Type B pancreatic cell (in vitro differentiated cells): ENCODE measurements around the gene SYTL2. TPM values are rescaled to one million over a fixed set of nuclear protein-coding genes. Genes with fewer than 3 reads are reported as not detected.
"Not testable (repeated sequence)": the region's sequence is repeated elsewhere in the genome, so short reads cannot be mapped to it uniquely, and the experiment has no call there.

ENCODE experiments used
- DNase-seq: peaks from one replicate; pipeline ENCODE4 v3.0.0; 2021; ENCODE audit warnings: mixed read lengths; ENCODE audit not compliant: unreplicated experiment; ENCODE audit errors: extremely low spot score
- H3K27ac Mint-ChIP-seq: 2 replicates; pipeline ENCODE4 v1.8.0; 2021; ENCODE audit warnings: mild to moderate bottlenecking, mixed read lengths
- H3K27me3 Mint-ChIP-seq: 2 replicates; pipeline ENCODE4 v1.8.0; 2021; ENCODE audit warnings: mixed read lengths
- H3K36me3 Mint-ChIP-seq: 2 replicates; pipeline ENCODE4 v1.8.0; 2021; ENCODE audit warnings: mixed read lengths
- H3K4me1 Mint-ChIP-seq: one replicate; pipeline ENCODE4 v1.8.0; 2021; ENCODE audit warnings: mixed read lengths; ENCODE audit not compliant: unreplicated experiment
- H3K4me3 Mint-ChIP-seq: 2 replicates; pipeline ENCODE4 v1.8.0; 2021; ENCODE audit warnings: mild to moderate bottlenecking, mixed read lengths
- H3K9me3 Mint-ChIP-seq: 2 replicates; pipeline ENCODE4 v1.8.0; 2021; ENCODE audit warnings: mixed read lengths
- total RNA-seq: library from RNA; stranded (reverse); gene quantifications from 2 replicates; pipeline ENCODE4 v1.2.1, GENCODE V29; 2021; ENCODE audit warnings: low replicate concordance
- TF ChIP-seq, protein P1 (sequence below): fragments of 200-600 bp; sonication (generic); conservative IDR thresholded peaks from 2 replicates; pipeline ENCODE4 v1.5.0; 2021; ENCODE audit warnings: antibody characterized with exemption, mild to moderate bottlenecking

The SYTL2 gene
- total RNA-seq, 1 donor from 2014 or later = 30.6 TPM

DNA sequence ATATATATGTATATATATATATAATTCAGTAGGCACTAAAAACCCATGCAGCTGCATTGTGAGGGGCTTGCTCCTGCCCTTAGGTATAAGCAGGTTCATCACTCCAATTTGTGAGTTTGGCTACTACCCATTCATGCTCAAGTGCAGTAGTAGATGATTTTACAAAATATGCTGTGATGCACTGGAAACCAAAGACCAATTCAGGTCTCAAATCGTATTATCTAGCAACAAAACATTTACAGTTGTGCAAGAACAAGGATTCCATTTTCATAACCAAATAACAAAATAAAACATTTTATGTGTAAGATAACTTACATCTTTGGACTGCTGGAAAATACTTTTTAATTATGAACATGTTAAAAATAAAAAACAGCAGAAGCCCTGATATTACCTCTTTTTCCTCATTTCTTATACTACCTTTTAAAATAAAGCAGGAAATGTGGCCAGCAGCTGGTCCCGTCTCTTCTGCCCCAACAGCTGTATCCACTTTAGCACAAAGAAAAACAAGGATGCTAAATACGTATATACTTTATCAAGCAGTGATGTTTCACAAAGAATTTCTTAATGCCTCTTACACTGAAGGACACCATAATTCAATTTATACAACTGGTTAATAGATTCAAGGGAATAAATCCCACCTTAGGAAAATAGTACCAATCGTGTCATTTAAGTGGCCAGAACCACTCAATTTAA, 148.8 kb downstream of the SYTL2 start:
- DNase-seq = no peak
- TF ChIP-seq, protein P1, sequence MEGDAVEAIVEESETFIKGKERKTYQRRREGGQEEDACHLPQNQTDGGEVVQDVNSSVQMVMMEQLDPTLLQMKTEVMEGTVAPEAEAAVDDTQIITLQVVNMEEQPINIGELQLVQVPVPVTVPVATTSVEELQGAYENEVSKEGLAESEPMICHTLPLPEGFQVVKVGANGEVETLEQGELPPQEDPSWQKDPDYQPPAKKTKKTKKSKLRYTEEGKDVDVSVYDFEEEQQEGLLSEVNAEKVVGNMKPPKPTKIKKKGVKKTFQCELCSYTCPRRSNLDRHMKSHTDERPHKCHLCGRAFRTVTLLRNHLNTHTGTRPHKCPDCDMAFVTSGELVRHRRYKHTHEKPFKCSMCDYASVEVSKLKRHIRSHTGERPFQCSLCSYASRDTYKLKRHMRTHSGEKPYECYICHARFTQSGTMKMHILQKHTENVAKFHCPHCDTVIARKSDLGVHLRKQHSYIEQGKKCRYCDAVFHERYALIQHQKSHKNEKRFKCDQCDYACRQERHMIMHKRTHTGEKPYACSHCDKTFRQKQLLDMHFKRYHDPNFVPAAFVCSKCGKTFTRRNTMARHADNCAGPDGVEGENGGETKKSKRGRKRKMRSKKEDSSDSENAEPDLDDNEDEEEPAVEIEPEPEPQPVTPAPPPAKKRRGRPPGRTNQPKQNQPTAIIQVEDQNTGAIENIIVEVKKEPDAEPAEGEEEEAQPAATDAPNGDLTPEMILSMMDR = no peak
- Mint-ChIP-seq H3K4me1 (peaks cover 35% of the 10 kb centered on the region), H3K36me3 (peaks cover 40% of the 10 kb centered on the region), H3K27me3 (no peaks in the 10 kb centered on the region), H3K4me3 (peak overlapping the region; percentile 85), H3K27ac (no peak overlapping the region), H3K9me3 (no peaks in the 10 kb centered on the region)

DNA sequence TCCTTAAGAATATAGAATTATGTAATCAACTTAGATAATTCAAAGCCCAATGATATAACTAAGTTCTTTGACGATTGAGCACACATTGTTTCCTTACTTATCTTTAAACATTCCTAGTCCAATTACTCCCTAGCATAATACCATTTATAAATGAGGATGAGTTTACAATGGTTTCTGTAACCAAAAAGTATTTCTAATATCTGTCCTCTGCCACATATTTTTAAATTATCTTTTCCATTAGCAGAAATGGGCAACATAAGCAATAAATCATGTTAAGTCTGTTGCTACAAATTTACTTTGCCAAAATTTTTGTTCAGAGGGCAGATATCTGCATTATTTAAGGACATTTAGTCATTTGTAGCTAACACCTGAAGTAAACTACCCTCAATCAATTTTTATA, 152.8 kb downstream of the SYTL2 start:
- peaks cover 40% of the 10 kb centered on the region for H3K36me3 Mint-ChIP-seq
- DNase-seq = no peak
- H3K9me3 Mint-ChIP-seq = no peaks in the 10 kb centered on the region
- peaks cover 31% of the 10 kb centered on the region for H3K4me1 Mint-ChIP-seq
- H3K27me3 Mint-ChIP-seq = no peaks in the 10 kb centered on the region
- H3K27ac Mint-ChIP-seq = no peak overlapping the region
- H3K4me3 Mint-ChIP-seq = no peak overlapping the region
- TF ChIP-seq, protein P1 = no peak

DNA sequence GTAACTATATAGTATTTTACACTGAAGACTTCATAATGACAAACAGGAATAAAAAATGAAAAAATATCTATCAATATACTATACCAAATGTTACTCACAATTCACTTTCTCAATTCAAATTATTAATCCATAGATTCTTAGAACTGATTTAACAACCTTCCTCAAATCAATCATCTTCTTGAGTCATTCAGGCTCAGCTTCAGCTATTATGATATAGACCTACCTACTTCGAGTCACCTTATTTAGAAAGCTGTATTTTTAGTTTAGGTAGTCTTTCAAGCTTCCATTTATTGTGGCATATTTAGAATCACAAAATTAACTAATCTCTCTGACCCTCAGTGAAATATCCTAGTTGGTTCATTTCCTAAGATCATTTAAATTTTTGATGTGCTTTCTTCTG, 154.2 kb downstream of the SYTL2 start:
- Mint-ChIP-seq H3K4me1 (peaks cover 31% of the 10 kb centered on the region), H3K4me3 (no peak overlapping the region), H3K36me3 (peaks cover 36% of the 10 kb centered on the region), H3K9me3 (no peaks in the 10 kb centered on the region), H3K27me3 (no peaks in the 10 kb centered on the region), H3K27ac (no peak overlapping the region)
- TF ChIP-seq, protein P1 = no peak
- DNase-seq = no peak

DNA sequence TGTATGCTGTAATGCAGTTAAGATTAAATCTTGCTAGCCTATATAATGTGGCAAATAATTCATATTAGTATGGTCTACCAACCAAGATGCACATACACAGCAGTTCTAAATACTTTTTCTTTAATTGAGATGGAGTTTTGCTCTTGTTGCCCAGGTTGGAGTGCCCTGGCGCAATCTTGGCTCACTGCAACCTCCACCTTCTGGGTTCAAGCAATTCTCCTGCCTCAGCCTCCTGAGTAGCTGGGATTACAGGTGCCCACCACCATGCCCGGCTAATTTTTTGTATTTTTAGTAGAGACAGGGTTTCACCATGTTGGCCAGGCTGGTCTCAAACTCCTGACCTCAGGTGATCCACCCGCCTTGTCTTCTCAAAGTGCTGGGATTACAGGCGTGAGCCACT, 156.6 kb downstream of the SYTL2 start:
- not testable (repeated sequence) for H3K4me3 Mint-ChIP-seq, DNase-seq, H3K9me3 Mint-ChIP-seq, H3K27ac Mint-ChIP-seq, H3K27me3 Mint-ChIP-seq
- peaks cover 21% of the 10 kb centered on the region for H3K36me3 Mint-ChIP-seq
- H3K4me1 Mint-ChIP-seq = peaks cover 14% of the 10 kb centered on the region

DNA sequence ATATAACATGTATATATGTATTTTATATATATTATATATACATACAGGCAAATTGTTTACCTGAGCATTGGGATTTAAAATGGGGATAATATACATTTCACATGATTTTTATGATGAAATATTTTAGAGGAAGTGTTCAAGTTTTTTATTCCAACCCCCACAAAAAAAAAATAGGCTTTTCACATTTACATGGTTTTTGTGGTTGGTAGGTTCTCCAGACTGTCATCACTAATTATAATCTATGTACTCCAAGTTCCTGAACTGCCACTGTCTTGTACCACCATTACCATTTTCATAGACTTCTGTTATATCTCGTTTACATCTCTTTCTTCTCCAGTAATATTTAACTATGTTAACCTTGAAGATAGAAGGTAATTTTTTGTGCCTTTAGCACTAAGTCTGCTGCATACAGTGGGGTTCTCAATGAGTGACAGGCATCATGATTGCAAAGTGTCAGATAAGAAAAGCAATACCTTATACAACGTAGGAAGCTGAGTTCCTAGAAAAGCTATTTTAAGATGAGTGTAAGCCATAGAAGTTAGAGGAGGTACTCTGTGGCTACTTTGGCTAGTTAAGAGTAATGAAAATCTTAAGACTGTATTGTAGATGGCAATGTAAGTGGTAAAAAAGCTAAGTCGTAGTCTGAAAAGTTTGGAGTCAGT, 158.0 kb downstream of the SYTL2 start:
- H3K27ac Mint-ChIP-seq = no peak overlapping the region
- TF ChIP-seq, protein P1 = no peak

DNA sequence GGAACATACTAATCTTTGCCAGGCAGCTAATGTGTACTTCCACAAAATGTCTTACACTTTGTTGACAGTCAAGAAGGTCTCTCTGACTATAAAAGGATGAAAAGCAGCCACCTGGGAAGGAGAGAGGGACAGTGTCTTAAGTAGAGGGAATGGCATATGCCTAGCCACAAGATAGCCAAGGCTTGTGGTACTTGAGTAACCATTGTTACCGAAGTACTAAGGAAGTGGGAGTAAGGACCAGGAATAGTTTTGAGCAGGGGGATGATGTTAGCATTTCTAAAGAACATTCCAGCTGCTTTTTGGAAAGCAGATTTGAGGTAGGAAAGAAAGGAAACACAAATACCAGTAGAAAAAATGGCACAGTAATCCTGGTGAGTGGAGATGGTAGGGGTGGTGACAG, 159.8 kb downstream of the SYTL2 start:
- H3K4me1 Mint-ChIP-seq = peaks cover 16% of the 10 kb centered on the region
- TF ChIP-seq, protein P1 = no peak
- no peaks in the 10 kb centered on the region for H3K27me3 Mint-ChIP-seq
- H3K36me3 Mint-ChIP-seq = peaks cover 10% of the 10 kb centered on the region
- DNase-seq = no peak
- no peak overlapping the region for H3K27ac Mint-ChIP-seq
- H3K4me3 Mint-ChIP-seq = no peak overlapping the region
- no peaks in the 10 kb centered on the region for H3K9me3 Mint-ChIP-seq

More for the DNA sequence above, 158.0 kb downstream of the SYTL2 start:
- H3K4me1 Mint-ChIP-seq = peaks cover 11% of the 10 kb centered on the region
- H3K9me3 Mint-ChIP-seq = no peaks in the 10 kb centered on the region
- no peaks in the 10 kb centered on the region for H3K27me3 Mint-ChIP-seq
- no peak for DNase-seq
- peaks cover 17% of the 10 kb centered on the region for H3K36me3 Mint-ChIP-seq
- H3K4me3 Mint-ChIP-seq = no peak overlapping the region
